Activated T-cell treated with anti-CD3 and anti-CD28 coated beads, Interleukin-2, amount 50 U/mL, for 1 hour (primary cell): ENCODE data around the gene MGME1.
"Not testable (repeated sequence)": the region's sequence is repeated elsewhere in the genome, so short reads cannot be mapped to it uniquely, and the experiment has no call there.

Experiments used
- DNase-seq: peaks from one replicate; pipeline ENCODE4 v3.0.0-alpha.2; 2020

Gene MGME1

DNA sequence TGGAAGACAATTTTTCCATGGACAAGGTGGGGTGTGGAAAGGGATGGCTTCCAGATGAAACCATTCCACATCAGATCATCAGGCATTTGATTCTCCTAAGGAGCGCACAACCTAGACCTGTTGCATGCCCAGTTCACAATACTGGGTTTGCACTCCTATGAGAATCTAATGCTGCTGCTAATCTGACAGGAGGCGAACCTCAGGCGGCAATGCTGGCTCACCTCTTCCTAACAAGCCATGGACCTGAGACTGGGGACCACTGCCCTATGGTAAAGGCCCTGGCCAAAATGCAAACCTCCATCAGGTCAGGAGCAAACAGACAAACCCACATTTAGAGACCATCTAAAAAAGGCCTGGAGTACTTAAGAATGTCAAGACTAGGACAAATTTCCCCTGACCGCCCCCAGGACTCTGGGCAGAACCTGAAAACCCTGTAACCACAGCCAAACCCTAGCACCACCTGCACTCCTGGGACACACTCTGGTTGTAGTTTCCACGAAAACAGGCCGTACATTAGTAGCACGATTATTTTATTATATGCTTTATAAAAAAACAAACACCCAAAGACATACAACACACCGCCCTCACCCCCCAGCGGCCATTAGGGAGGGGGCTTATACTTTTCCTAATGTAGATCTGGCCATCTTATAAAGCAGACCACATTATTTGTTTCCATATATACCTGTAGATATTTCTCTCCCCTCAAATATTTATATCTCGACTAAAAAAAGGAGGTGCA is 27.6 kb upstream of the MGME1 start:
- DNase-seq, result no peak

DNA sequence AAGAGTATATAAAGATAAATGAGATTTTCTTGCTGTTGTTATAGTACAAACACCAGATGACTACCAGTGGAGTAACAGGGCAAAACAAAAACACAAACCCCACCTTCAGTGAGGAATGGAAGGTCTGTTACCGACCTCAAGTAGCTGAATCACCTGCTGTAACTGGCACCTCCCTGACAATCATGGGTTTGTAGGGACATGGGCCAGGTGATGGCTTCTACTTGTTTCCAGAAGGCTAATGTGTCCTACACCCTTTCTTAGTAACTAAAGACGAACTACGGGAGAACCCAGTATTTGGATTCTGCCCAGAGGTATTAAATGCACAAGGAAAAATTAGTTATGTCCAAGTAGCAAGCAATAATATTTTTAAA is 27.0 kb upstream of the MGME1 start:
- DNase-seq, result no peak

DNA sequence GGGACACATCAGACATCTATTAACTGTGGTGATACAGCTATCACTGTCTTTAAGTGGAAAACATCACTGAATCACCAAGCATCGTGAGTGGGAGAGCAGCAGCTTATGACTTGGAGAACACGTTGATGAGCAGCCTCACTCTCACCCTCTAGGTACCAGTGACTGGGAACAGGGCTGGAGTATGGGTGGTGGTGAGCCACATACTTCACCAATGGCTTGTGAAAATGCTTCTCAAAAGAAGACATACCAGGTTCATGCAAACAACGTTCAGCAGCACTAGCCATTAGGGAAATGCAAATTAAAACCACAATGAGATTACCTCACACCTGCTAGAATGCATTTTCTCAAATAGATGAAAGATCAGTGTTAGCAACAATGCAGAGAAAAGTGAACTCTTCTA is 25.5 kb upstream of the MGME1 start:
- no peak for DNase-seq

DNA sequence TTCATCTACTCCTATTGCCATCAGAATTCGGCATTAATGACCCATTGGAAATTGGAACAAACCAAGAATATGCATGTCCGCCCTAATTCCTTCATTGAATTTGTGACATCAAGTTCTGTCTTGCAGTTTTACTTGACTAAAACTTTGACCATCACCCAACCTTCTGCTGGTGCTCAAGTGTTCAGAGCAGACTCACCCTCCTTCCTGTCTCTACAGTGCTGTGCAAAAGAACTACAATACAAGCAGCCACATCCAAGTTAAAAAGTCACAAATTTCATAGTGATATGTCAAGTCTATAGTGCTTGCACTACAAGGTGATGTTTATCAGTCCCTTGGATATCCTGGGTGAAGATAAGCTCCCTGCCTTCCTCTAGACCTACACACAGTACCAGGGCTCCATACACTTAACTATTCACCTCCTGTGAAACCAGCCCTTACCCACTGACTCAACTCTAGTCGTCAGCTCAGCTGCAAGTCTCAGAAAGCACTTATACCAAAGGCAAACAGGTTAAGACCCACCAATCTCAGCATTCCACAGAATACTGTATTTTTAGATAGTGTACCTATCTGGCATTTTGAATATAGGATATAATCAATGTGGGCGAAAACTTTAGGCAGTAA is 23.9 kb upstream of the MGME1 start:
- DNase-seq, result no peak

DNA sequence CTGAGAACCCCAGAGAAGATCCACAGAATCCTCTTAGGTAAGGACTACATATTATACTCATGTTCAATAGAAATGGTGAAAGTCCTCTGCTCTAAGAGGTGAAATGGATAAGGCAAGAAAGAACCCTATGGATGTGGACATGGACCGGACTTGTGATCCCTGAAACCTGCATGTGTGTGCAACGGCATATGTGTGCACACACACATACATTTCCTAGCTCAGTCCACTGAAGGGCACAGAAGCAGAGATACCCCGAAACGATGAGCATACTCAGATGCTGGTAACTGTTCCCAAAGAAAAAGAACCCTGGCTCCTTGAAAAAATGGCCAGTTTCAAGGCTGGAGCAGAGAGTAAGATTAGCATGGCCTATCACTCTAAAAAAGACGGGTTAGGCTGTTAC is 22.8 kb upstream of the MGME1 start:
- DNase-seq, result no peak

DNA sequence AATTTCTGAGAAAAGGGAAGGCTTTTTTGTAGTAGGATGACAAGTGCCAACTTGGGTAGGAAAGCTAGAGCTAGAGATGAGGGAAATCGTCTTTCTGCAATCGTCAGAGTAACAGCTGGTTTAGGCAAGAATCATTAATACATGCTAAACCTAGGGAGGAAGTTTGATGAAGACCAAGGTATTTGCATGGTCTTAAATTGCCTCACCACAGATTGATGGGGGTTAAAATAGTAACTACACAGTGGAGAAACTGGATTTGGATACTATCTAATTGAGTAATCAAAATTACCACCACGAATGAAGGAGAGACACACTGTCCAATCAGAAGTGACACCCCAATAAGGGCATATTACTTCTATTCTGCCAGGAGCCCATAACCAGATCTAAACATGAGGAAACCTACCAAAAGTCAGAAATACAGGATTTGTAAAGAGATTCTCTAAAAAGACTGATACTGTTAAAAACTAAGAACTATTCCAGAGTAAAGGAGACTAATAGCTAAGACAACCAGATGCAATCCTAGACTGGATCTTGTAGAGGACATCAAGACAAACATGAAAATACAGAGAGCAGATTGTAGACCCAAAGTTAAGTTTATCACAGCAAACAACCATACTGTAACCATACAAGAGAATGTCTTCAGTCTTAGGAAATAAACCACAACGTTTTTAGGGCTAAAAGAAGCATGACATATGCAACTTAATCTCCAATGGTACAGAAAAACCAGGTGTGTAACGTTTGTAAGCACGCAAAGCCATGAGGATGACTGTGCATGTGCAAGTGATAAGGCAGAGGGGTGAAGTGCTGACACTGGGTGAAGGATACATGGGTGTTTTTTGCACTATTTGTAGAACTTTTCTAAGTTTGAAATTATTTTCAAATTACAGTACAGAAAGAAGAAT is 22.0 kb upstream of the MGME1 start:
- no peak for DNase-seq

DNA sequence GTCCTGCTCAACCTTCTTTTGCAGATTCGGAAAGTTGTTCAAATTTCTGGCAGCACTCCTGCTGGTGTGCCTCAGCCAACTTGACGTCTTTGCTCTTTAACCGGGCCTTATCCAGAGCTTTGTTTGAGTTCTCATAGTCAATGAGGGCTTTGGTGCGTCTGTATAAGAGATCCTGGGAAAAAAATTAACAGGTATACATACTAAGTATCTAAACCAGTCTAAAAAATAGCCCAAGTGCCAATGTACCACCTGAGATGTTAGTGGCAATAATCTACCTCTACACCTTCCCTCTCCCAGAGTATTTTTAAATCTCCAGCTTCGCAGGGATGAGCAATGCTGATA is 21.4 kb upstream of the MGME1 start:
- DNase-seq, result no peak

DNA sequence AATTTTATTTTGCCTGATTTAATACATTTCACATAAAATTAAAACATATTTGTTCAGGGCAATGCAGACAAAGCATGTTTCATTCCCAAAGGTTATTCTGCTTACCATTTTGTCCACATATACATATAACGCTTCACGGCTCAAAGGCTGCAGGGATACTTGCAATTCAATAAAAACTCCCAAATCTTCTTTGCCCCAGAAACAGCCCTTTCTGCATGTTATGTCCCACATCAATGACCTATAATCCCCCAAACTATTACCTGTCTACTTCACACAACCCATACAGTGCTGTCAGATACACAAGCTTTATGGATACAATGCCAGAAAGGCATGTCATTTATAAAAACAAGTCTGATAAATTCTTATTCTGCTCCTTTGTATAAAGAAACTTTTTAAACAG is 20.4 kb upstream of the MGME1 start:
- no peak for DNase-seq

DNA sequence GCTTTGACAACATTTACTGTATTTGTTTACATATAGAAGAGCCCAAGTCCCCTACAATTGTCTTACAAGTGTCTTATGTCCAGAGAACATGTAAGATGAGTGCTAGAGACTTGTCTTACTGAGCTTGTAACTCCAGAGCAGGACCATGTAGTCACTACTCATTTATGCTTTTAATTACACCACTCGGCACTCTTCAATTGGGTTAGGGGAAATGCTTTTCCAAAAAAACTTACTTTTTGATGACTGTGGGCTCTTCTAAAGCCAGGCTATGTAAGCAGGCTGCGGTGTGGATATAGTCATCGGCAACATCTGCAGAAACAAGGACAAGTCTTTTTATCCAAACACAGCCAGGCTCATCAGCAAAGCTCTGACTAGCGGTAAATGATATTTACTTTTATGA is 18.9 kb upstream of the MGME1 start:
- no peak for DNase-seq

DNA sequence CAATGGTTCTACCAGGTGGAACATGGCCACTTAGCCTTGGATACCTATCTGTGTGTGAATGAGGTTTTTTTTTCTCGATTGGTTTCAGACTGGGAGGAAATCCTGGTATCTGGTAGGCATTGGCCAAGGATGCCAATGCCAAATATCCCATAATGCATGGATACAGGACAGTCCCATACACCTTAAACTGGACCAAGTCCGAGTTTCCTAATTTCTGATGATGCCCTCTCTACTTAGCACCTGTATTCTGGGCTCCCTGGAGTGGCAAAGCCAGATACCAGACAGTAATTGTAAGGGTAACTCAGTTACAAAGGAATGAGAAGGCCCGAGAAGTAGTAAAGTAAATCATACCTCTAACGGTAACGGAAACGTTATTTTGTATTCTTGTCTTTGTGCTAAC is 18.1 kb upstream of the MGME1 start:
- DNase-seq, result no peak

DNA sequence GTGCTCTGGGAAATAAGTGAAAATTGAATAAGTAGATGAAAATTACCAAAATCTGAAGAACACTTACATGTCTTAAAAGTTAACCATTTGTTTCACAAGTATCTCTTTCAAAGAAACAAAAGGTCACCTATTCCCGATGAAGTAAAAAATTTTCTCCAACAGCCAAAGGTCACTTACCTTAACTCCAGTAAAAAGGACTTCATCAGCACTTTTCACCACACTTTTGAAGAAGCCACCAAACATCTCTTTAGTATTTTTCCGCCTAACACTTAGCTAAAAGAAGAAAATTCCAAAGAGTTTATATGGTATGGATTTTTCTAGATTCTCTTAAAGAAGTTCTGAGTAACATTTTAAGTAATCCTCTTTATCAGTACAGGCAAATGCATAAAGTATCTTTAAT is 17.5 kb upstream of the MGME1 start:
- no peak for DNase-seq

DNA sequence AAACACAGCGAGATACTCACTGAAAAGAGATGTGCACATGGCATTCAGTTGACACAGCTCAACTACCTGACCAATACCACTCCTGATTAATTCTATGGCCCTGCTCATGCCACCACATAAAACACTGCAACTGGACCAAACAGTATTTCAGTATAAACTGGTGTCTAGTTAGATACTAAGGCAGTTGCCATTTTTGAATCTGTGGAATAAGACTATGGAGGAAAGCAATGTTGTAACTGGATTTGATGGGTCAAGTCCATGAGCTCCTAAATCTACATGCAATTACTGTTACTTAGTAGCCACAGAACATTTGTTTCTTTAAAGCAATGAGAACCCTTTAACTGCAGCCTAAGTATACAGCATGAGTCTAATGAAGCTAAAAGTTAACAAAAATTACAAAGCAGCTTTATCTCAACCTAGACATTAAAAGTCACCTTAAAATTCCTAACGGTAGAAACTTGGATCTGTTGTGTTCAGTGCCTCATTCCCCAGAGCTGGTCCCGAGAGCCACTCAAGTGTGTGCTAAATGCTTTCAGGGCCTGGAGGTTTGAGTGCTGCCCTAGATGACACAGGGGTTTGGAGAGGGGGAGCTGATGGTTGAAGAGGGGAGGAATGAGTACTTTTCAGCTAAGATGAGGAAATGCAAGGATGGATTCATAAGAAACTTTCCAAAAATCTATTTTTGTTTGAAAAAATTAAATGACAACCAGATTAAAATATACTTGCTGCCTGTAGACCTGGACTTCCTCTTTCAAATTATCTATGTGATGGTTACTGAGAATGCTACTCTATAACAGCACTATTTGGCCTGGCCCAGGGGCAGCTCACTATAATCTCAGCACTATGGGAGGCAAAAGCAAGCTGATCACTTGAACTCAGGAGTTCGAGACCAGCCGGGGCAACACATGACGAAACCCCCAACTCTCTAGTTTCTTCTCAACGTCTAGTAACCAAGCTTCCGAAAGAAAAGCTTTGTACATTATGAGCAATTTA is 15.8 kb upstream of the MGME1 start:
- DNase-seq, result no peak

DNA sequence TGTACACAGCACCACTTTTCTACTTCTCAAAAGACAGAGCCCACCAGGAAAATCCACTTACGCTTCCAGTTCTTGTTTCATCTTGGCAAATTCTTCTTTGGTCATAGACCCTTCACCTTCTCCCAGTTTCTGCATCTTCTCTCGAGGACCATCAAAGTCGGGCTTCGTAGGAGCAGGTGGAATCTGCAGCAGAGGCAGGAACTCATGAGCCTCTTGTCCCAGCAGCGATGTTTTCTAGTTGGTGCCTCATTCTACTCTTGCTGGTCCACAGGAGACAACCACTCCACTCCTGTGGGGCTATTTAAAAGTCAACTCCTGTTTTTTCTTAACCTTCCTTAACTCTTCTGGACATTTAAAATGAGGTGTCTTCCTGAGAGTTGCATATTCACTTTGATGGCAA is 14.9 kb upstream of the MGME1 start:
- DNase-seq, result no peak

DNA sequence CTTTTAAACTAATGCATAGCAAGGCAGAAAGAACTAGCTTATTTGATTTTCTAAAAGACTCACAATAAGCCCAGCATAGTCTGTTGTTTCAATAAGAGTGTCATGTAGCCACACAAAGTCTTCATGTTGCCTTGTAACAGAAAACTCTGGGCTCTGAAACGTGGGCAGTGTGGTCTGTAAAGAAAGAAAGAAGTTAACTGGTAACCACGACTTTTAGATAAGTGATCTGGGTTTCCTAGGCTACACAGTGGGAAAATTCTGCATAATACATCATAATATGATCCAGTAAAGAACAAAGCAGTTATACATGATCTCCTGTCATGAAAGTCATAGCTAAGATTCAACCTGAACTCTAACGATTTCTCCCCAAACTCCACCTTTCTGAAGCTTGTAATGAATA is 13.5 kb upstream of the MGME1 start:
- DNase-seq, result no peak

DNA sequence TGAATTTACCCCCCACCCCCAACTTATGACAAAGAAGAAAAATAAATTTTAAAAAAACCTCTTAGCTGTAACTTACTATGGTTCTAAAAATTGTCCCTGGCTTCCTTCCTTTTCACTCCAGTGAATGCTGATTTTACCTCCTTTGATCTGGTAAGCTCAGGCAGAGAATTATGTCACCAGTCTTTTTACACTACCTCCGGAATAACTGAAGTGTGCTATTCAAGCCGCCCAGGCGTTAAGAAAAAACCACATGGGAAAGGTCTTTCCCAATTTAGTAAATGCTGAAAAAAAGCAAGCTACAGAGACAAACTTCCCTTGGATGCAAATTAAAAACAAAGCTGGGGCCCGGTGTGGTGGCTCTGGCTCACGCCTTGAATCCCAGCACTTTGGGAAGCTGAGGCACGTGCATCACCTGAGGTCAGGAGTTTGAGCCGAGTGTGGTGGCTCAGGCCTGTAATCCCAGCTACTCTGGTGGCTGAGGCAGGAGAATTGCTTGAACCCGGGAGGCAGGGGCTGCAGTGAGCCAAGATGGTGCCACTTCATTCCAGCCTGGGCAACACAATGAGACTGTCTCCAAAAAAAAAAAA is 12.6 kb upstream of the MGME1 start:
- DNase-seq, result no peak

DNA sequence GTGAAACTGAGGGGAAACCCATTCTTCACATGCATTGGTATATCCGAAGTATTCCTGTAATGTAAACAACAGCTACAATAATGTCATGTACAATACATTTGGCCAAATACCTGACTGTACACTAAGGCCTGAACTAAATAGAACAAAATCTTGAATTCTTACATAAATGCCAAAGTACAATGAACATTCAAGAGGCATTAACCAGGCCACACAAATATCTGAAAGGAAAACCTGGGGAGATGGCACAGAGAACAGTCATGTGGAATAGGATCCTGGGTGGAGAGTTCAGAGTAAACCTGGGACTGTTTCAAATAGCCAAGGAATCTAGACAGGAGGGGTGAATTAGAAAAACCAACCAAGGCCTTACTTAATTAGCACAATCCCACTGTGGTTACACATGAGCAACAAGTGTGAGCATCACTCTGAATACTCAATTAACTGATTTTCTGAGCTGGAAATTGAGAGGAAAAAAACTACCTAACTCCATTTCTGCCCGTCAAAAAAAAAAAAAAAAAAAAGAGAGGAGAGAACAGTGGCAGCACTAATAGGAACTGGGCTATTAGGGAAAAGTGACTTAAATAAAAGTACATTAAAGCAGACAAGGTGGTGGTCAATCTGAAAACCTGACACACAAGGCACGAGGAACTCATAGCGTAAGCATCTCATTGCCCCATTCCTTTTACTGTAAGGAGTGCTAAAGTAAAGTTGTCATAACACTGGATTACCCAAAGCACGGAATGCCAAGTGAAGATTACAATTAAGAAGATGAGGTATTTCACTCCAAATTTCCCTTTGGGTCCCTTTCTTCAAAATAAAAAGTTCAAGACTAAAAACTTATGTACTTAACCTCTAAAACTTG is 11.1 kb upstream of the MGME1 start:
- DNase-seq, result no peak

DNA sequence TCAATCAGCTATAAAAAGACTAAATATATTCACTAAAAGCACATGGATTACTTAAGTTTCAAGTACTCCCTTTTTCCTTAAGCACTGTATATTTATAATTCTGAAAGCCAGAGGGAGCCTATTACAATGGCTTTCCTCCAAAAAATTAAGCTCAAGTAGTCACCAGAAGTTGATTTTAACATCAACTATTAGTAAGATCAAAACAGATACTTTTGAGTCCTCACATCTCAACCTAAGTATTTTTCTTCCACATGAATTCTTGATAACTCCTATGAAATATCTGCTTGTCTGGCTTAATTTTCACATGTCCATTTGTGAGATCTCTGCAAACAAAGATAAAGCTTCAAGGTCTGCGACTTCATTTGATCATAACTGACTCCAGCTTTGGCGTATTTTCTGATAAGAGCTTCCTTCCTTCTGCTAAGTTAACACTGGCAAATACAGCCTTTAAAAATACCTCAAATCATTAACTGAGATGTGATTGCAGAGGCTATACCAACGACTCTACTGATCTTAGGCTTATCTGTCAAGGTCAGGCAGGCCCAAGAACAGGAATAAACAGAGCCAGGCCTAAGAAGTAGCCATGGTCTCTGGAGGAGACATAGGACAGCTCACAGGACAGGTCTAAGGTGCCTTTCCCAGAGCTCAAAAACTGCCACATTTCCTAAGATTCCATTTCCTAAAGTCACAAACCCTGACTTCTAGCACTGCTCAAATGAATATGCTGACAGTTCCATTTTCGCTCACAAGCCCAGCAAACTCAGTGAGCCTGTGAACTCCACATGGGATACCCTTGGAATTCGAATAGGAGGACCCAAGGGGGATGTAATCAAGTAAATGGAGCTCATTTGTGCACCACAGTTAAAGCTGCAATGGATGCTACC is 10.2 kb upstream of the MGME1 start:
- no peak for DNase-seq

DNA sequence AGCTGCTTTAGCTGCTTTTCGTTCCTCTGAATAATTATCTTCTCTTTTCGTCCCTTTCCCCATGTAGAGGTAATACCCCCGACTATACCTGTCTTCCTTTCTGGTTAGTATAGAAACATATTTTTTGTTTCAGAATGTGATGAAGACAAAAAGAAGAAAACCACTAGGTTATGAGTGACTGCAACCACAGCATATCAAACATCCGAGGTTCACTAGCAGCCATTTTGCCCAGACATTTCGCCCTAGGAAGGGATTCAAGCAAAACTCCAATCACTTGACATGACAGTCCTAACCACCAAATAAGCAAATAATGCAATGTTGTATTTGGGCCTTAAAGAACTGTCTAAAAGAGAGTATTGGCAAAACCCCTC is 9.6 kb upstream of the MGME1 start:
- DNase-seq, result no peak

DNA sequence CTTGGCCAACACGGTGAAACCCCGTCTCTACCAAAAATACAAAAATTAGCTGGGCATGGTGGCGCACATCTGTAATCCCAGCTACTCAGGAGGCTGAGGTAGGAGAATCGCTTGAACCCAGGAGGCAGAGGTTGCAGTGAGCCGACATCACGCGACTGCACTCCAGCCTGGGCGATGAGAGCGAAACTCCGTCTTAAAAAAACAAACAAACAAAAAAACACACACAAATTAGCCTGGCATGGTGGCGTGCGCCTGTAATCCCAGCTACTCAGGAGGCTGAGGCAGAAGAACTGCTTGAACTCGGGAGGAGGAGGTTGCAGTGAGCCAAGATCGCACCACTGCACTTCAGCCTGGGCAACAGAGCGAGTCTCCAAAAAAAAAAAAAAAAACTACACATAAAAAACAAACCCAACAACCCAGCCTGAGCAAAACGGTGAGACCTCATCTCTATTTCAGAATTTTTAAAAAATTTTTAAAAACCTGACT is 8.4 kb upstream of the MGME1 start:
- DNase-seq, result not testable (repeated sequence)

DNA sequence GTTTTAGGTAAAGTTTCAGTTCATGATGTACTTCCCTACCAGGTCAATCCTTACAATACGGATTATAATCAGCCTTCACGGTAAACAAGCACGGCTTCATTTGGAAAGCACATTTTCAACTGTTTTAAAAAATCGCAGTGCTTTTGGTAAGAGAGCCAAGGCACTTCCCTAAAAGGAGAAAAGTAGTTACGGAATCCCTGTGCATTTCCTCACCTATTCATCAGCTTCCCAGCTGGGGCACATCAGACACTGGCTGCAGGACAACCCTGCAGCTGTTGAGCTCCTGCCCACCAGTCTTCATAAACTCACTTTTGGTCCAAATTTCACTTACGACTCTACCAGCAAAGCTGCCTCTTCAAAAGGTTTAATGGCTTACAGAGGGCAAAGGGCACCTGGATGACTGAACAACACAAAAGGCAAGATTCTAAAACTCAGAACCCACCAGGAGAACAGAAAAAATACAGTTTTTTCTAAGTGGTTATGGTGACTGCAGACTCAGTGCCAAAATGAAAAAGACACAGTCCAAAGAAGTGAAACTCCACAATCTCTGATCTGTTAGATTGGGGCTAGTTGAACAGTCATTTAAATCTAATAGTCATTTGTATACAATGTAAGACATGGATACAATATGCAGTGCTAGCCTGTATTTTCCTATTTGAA is 7.8 kb upstream of the MGME1 start:
- no peak for DNase-seq
